HG03565 (cell line): ENCODE measurements around the gene FGF18.
"Not testable (repeated sequence)": the region's sequence is repeated elsewhere in the genome, so short reads cannot be mapped to it uniquely, and the experiment has no call there.

Experiments
- ATAC-seq: cut with Tn5 transposase; IDR thresholded peaks from one replicate; pipeline ENCODE4 v1.9.1; 2021; ENCODE audit warnings: mild to moderate bottlenecking, moderate library complexity; ENCODE audit not compliant: unreplicated experiment

FGF18 gene

GRCh38 chr5:171494452-171495121 lies 75.1 kb downstream of the FGF18 start:
- no peak for ATAC-seq

DNA sequence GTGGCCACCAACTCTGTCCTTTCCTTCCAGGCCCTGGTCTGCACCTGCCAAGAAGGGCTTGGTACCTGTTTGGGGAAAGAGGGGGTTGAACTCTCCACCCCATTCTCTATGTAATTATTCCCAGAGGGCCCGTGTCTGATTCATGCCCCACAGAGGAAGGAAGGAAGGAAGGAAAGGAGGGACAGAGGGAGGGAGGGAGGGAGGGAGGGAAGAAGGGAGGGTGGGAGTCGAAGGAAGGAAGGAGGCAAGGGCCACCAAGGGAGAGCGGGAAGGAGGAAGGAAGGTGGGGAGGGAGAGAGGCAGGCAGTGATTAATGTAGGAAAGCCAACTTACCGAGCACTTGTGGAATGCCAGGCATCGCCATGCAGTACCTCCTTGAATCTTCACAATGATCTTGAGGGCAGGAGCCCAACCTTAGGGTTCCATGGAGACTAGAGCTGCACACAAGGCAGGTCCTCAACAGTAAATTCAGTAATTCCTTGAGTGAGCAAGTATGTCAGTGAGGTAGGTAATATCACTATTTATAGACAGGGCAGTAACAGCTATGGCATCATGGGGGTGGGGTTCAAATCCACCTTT lies 75.8 kb downstream of the FGF18 start:
- no peak for ATAC-seq

GRCh38 chr5:171496456-171496855 lies 77.0 kb downstream of the FGF18 start:
- no peak for ATAC-seq

DNA sequence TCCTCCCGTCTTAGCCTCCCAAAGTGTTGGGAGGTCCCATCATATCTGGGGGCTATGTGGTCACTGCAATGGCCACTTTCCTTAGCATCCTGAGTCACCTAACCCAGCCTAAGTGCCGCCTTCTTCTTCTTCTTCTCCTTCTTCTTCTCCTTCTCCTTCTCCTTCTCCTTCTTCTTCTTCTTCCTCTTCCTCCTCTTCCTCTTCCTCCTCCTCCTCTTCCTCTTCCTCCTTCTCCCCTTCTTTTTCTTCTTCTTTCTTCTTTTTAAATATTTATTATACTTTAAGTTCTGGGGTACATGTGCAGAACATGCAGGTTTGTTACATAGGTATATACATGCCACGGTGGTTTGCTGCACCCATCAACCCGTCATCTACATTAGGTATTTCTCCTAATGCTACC lies 78.0 kb downstream of the FGF18 start:
- ATAC-seq: not testable (repeated sequence)

DNA sequence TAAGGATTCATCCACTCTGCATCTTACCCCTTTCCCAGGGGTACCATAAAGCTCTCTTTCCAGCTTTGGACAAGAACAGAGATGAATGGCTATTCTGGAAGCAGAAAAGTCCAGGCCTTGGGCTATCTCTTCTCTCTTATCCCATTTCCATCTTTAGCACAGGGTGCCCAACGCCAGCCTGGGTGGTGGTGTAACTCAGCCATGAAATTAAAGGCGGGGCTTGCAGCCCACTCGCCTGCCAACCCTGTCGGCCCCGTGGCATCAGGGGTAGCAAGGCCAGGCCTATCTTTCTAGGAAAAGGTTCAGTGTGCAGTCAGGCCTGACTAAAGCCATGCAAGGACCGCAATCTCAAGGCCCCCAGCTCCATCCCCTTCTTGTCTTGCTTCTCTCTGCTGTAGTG lies 78.7 kb downstream of the FGF18 start:
- no peak for ATAC-seq

- ATAC-seq: no peak
Observed at GRCh38 chr5:171499611-171500010, 80.2 kb downstream of the FGF18 start.

- ATAC-seq: no peak
Observed at GRCh38 chr5:171505473-171506043, 86.1 kb downstream of the FGF18 start.

DNA sequence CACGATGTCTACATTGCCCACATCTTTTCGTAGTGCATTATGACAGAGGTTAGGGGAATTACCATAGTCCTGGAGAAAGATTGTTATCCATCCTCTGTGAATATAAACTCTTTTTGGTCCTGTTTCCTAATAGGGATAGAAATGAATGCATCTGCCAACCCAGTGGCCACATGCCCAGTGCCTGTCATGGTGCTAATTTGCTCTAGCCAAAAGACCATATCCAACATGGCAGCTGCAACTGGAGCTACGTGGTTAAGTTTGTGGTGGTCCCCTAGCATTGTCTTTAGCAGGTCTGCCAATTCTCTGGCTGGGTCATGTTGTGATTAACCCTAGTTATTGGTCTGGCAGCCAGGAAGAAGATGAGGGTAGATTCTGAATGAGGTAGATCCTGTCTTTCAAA lies 87.5 kb downstream of the FGF18 start:
- ATAC-seq: no peak
